Measurements from ENCODE around the gene EVC. TPM values are rescaled to one million over a fixed set of nuclear protein-coding genes. Genes with fewer than 3 reads are reported as not detected.
A peak's percentile ranks its signal among the peaks of the same experiment; 100 is the strongest.
"Not testable (repeated sequence)": the region's sequence is repeated elsewhere in the genome, so short reads cannot be mapped to it uniquely, and the experiment has no call there.

The EVC gene
- total and polyA plus RNA-seq, 3 experiments from 2014 or later = 0.02 to 2.3 (median 1.6) TPM

GRCh38 chr4:5836943-5837342 is 125.9 kb downstream of the EVC start:
- no peaks in the 10 kb centered on the region for H3K27me3 ChIP-seq (ENCODE audit: insufficient read depth, low read length, poor library complexity, severe bottlenecking)
- POLR2A ChIA-PET = no interaction called here
- H3K36me3 ChIP-seq (ENCODE audit: insufficient read depth, low read length) = no peaks in the 10 kb centered on the region
- no peak for DNase-seq
- no peaks in the 10 kb centered on the region for H3K4me1 Mint-ChIP-seq
- H3K4me3 Mint-ChIP-seq = no peak overlapping the region
- H3K9me3 ChIP-seq (ENCODE audit: low read length) = no peaks in the 10 kb centered on the region
- no peaks in the 10 kb centered on the region for H3K36me3 Mint-ChIP-seq
- no peaks in the 10 kb centered on the region for H3K4me1 ChIP-seq (ENCODE audit: insufficient read depth, low read length)
- no peak overlapping the region for H3K27ac Mint-ChIP-seq
- H3K9me3 Mint-ChIP-seq = no peaks in the 10 kb centered on the region
- CTCF ChIA-PET = no interaction called here
- peaks cover 0 to 5% of the 10 kb centered on the region in 2 donors for H3K27me3 Mint-ChIP-seq
- no peak overlapping the region for H3K27ac ChIP-seq (ENCODE audit: low read depth, low read length)
- no peak overlapping the region for H3K4me3 ChIP-seq (ENCODE audit: low read length)

- H3K27ac ChIP-seq (ENCODE audit: low read depth, low read length); H3K27me3 ChIP-seq (ENCODE audit: insufficient read depth, low read length, poor library complexity, severe bottlenecking); DNase-seq; H3K9me3 Mint-ChIP-seq; H3K9me3 ChIP-seq (ENCODE audit: low read length); H3K36me3 Mint-ChIP-seq; CTCF ChIA-PET; H3K36me3 ChIP-seq (ENCODE audit: insufficient read depth, low read length); H3K27me3 Mint-ChIP-seq; H3K4me3 Mint-ChIP-seq; POLR2A ChIA-PET; H3K4me3 ChIP-seq (ENCODE audit: low read length); H3K4me1 ChIP-seq (ENCODE audit: insufficient read depth, low read length); H3K27ac Mint-ChIP-seq; H3K4me1 Mint-ChIP-seq: not testable (repeated sequence)
These were observed 126.5 kb downstream of the EVC start for GRCh38 chr4:5837483-5837882.

GRCh38 chr4:5839332-5839731 is 128.3 kb downstream of the EVC start:
- H3K27me3 Mint-ChIP-seq = peaks cover 0 to 5% of the 10 kb centered on the region in 2 donors
- Histone ChIP-seq H3K27me3 (ENCODE audit: insufficient read depth, low read length, poor library complexity, severe bottlenecking) (no peaks in the 10 kb centered on the region), H3K4me1 (ENCODE audit: insufficient read depth, low read length) (no peaks in the 10 kb centered on the region), H3K9me3 (ENCODE audit: low read length) (no peaks in the 10 kb centered on the region), H3K27ac (ENCODE audit: low read depth, low read length) (no peak overlapping the region), H3K4me3 (ENCODE audit: low read length) (no peak overlapping the region), H3K36me3 (ENCODE audit: insufficient read depth, low read length) (no peaks in the 10 kb centered on the region)
- DNase-seq = no peak
- H3K36me3 Mint-ChIP-seq = no peaks in the 10 kb centered on the region
- H3K9me3 Mint-ChIP-seq = no peaks in the 10 kb centered on the region
- H3K4me1 Mint-ChIP-seq = no peaks in the 10 kb centered on the region
- POLR2A ChIA-PET = no interaction called here
- CTCF ChIA-PET = no interaction called here
- H3K27ac Mint-ChIP-seq = no peak overlapping the region
- no peak overlapping the region for H3K4me3 Mint-ChIP-seq

GRCh38 chr4:5839751-5840674 is 129.0 kb downstream of the EVC start:
- no peaks in the 10 kb centered on the region for H3K9me3 Mint-ChIP-seq
- CTCF ChIA-PET = no interaction called here
- no peaks in the 10 kb centered on the region for H3K4me1 Mint-ChIP-seq
- no peaks in the 10 kb centered on the region for H3K36me3 ChIP-seq (ENCODE audit: insufficient read depth, low read length)
- H3K9me3 ChIP-seq (ENCODE audit: low read length) = no peaks in the 10 kb centered on the region
- H3K4me3 ChIP-seq (ENCODE audit: low read length) = no peak overlapping the region
- no peaks in the 10 kb centered on the region for H3K4me1 ChIP-seq (ENCODE audit: insufficient read depth, low read length)
- H3K27me3 Mint-ChIP-seq = peaks cover 0 to 5% of the 10 kb centered on the region in 2 donors
- no peak overlapping the region for H3K27ac Mint-ChIP-seq
- POLR2A ChIA-PET = no interaction called here
- H3K4me3 Mint-ChIP-seq = no peak overlapping the region
- H3K27me3 ChIP-seq (ENCODE audit: insufficient read depth, low read length, poor library complexity, severe bottlenecking) = no peaks in the 10 kb centered on the region
- no peak overlapping the region for H3K27ac ChIP-seq (ENCODE audit: low read depth, low read length)
- DNase-seq = no peak
- H3K36me3 Mint-ChIP-seq = no peaks in the 10 kb centered on the region

- Histone ChIP-seq H3K27ac (ENCODE audit: low read depth, low read length) (no peak overlapping the region), H3K4me3 (ENCODE audit: low read length) (no peak overlapping the region), H3K4me1 (ENCODE audit: insufficient read depth, low read length) (no peaks in the 10 kb centered on the region), H3K9me3 (ENCODE audit: low read length) (no peaks in the 10 kb centered on the region), H3K36me3 (ENCODE audit: insufficient read depth, low read length) (no peaks in the 10 kb centered on the region), H3K27me3 (ENCODE audit: insufficient read depth, low read length, poor library complexity, severe bottlenecking) (no peaks in the 10 kb centered on the region)
- Mint-ChIP-seq H3K36me3 (no peaks in the 10 kb centered on the region), H3K27ac (no peak overlapping the region), H3K4me3 (no peak overlapping the region), H3K4me1 (no peaks in the 10 kb centered on the region), H3K9me3 (no peaks in the 10 kb centered on the region), H3K27me3 (peaks cover 3 to 5% of the 10 kb centered on the region in 2 donors)
- DNase-seq = no peak
- POLR2A ChIA-PET = no interaction called here
- CTCF ChIA-PET = interaction anchor here (1.0 kb wide), 1 partner anchor 154 kb away, joined by 3 read pairs; no protein-coding TSS in a partner anchor
These were observed 131.5 kb downstream of the EVC start for GRCh38 chr4:5842456-5842855.

- ChIA-PET POLR2A (no interaction called here), CTCF (interaction anchor here (1.0 kb wide), 1 partner anchor 156 kb away, joined by 3 read pairs; no protein-coding TSS in a partner anchor)
- Histone ChIP-seq H3K36me3 (ENCODE audit: insufficient read depth, low read length) (no peaks in the 10 kb centered on the region), H3K27ac (ENCODE audit: low read depth, low read length) (no peak overlapping the region), H3K4me1 (ENCODE audit: insufficient read depth, low read length) (no peaks in the 10 kb centered on the region), H3K27me3 (ENCODE audit: insufficient read depth, low read length, poor library complexity, severe bottlenecking) (no peaks in the 10 kb centered on the region), H3K9me3 (ENCODE audit: low read length) (no peaks in the 10 kb centered on the region), H3K4me3 (ENCODE audit: low read length) (no peak overlapping the region)
- H3K4me1 Mint-ChIP-seq = no peaks in the 10 kb centered on the region
- H3K9me3 Mint-ChIP-seq = no peaks in the 10 kb centered on the region
- H3K27ac Mint-ChIP-seq = no peak overlapping the region
- peaks cover 9 to 16% of the 10 kb centered on the region in 2 donors for H3K27me3 Mint-ChIP-seq
- DNase-seq = no peak
- no peaks in the 10 kb centered on the region for H3K36me3 Mint-ChIP-seq
- H3K4me3 Mint-ChIP-seq = no peak overlapping the region
These were observed 132.9 kb downstream of the EVC start for GRCh38 chr4:5843573-5844530.

GRCh38 chr4:5845035-5845905 is 134.3 kb downstream of the EVC start:
- Histone ChIP-seq H3K9me3 (ENCODE audit: low read length) (no peaks in the 10 kb centered on the region), H3K4me1 (ENCODE audit: insufficient read depth, low read length) (no peaks in the 10 kb centered on the region), H3K4me3 (ENCODE audit: low read length) (no peak overlapping the region), H3K27me3 (ENCODE audit: insufficient read depth, low read length, poor library complexity, severe bottlenecking) (no peaks in the 10 kb centered on the region), H3K27ac (ENCODE audit: low read depth, low read length) (no peak overlapping the region), H3K36me3 (ENCODE audit: insufficient read depth, low read length) (no peaks in the 10 kb centered on the region)
- Mint-ChIP-seq H3K27ac (peak overlapping the region in 1 of 8 donors; percentile 72), H3K9me3 (no peaks in the 10 kb centered on the region), H3K4me3 (no peak overlapping the region), H3K36me3 (no peaks in the 10 kb centered on the region), H3K27me3 (peaks cover 9 to 22% of the 10 kb centered on the region in 2 donors), H3K4me1 (no peaks in the 10 kb centered on the region)
- DNase-seq = no peak
- POLR2A ChIA-PET = no interaction called here
- CTCF ChIA-PET = no interaction called here

Measured in CD8-positive, alpha-beta memory T cell (primary cell).